Kidney epithelial cell (primary cell): ENCODE data around the gene GUCY1A1. TPM values are rescaled to one million over a fixed set of nuclear protein-coding genes. Genes with fewer than 3 reads are reported as not detected.

Experiments used
- DNase-seq: peaks from one replicate; pipeline ENCODE4 v3.0.0-alpha.2; 2010; ENCODE audit warnings: low read depth
- H3K27me3 ChIP-seq: 2 replicates; pipeline ENCODE4 v1.6.0; 2011; ENCODE audit warnings: low read length; ENCODE audit not compliant: control insufficient read depth, insufficient read depth
- H3K36me3 ChIP-seq: 2 replicates; pipeline ENCODE4 v1.5.1; 2011; ENCODE audit warnings: low read length; ENCODE audit not compliant: control insufficient read depth, insufficient read depth
- H3K4me3 ChIP-seq: 2 replicates; pipeline ENCODE4 v1.5.1; 2011; ENCODE audit warnings: low read depth, mild to moderate bottlenecking, control low read depth, low read length
- total RNA-seq: library from RNA; depleted of rRNA; stranded (reverse); fragments of >200 nt; gene quantifications from 2 replicates; pipeline ENCODE4 v1.2.3, GENCODE V29; 2015
- TF ChIP-seq, protein P1 (sequence below): IDR thresholded peaks from 2 replicates; pipeline ENCODE4 v1.5.1; 2011; ENCODE audit warnings: mild to moderate bottlenecking, moderate library complexity, low read length, control low read depth, inconsistent platforms; ENCODE audit not compliant: insufficient read depth, poor library complexity, severe bottlenecking

GUCY1A1 gene
- total RNA-seq, 1 donor from 2014 or later = 3.1 TPM

- TF ChIP-seq, protein P1, sequence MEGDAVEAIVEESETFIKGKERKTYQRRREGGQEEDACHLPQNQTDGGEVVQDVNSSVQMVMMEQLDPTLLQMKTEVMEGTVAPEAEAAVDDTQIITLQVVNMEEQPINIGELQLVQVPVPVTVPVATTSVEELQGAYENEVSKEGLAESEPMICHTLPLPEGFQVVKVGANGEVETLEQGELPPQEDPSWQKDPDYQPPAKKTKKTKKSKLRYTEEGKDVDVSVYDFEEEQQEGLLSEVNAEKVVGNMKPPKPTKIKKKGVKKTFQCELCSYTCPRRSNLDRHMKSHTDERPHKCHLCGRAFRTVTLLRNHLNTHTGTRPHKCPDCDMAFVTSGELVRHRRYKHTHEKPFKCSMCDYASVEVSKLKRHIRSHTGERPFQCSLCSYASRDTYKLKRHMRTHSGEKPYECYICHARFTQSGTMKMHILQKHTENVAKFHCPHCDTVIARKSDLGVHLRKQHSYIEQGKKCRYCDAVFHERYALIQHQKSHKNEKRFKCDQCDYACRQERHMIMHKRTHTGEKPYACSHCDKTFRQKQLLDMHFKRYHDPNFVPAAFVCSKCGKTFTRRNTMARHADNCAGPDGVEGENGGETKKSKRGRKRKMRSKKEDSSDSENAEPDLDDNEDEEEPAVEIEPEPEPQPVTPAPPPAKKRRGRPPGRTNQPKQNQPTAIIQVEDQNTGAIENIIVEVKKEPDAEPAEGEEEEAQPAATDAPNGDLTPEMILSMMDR = no peak
- H3K36me3 ChIP-seq = no peaks in the 10 kb centered on the region
- no peak for DNase-seq
- H3K27me3 ChIP-seq = no peaks in the 10 kb centered on the region
- H3K4me3 ChIP-seq = no peak overlapping the region
Observed at GRCh38 chr4:155674669-155675071, 8.0 kb downstream of the GUCY1A1 start.

GRCh38 chr4:155675709-155676429 is 9.2 kb downstream of the GUCY1A1 start:
- H3K27me3 ChIP-seq = no peaks in the 10 kb centered on the region
- TF ChIP-seq, protein P1 = no peak
- DNase-seq = no peak
- H3K4me3 ChIP-seq = no peak overlapping the region
- H3K36me3 ChIP-seq = no peaks in the 10 kb centered on the region

DNA sequence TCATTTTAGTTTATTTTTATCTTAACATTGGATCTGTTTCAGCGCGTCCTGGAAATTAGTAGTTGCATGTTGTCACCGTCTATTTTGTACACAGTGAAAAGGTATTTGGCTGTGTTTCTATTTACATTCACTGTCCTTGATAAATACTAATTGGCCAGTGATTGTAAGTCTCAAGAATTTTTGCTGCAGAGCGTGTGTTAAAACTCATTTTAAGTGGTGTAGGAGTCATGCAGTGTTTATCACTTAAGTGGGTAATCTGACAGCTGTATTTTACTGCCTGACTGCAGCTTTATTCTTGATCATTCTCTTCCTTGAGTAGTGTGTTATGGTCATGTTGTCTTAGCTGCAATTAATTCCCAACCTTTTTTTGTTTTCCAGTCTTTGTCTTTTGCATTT is 9.8 kb downstream of the GUCY1A1 start:
- no peak for DNase-seq
- no peaks in the 10 kb centered on the region for H3K36me3 ChIP-seq
- no peak overlapping the region for H3K4me3 ChIP-seq
- no peaks in the 10 kb centered on the region for H3K27me3 ChIP-seq
- TF ChIP-seq, protein P1 = no peak

DNA sequence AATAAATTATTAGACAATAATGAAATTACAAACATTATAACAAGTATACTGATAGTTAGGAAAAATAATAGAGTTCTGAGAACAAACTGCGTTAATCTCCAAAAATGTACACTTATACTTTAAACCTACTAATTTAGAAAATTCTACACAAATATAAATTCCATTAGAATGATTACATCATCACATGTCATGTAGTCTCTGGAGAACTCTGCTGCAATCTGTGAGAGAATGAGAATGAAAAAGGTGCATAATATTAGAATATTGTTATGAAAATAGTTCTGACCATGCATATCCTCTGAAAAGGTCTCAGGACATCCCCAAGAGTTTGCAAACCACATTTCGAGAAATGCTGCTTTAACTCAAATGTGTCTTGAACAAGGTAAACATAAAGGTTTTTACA is 11.4 kb downstream of the GUCY1A1 start:
- TF ChIP-seq, protein P1 = no peak
- no peaks in the 10 kb centered on the region for H3K27me3 ChIP-seq

GRCh38 chr4:155679343-155679742 is 12.7 kb downstream of the GUCY1A1 start:
- no peak for DNase-seq
- no peak overlapping the region for H3K4me3 ChIP-seq
- H3K27me3 ChIP-seq = no peaks in the 10 kb centered on the region
- H3K36me3 ChIP-seq = no peaks in the 10 kb centered on the region
- TF ChIP-seq, protein P1 = no peak

More for the DNA sequence above, 11.4 kb downstream of the GUCY1A1 start:
- no peaks in the 10 kb centered on the region for H3K36me3 ChIP-seq
- H3K4me3 ChIP-seq = no peak overlapping the region
- no peak for DNase-seq

DNA sequence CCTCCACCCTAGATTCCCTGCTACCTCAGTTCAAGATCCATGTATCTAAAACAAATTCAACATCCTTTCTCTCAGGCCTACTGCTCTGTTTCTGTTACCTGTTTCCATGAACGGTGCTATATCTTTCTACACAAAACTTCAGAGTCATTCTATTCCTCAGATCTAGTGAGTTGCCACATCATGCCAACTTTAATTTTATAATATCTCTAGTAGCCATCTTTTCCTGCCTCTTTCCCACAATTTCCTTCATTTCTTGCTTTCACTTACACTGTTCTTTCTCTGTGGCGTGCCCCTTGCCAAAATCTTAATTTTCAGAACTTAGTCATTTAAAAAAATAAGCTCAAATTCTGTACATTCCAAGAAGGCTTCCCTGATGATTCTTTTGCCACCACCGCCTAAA is 15.2 kb downstream of the GUCY1A1 start:
- H3K36me3 ChIP-seq = no peaks in the 10 kb centered on the region
- TF ChIP-seq, protein P1 = no peak
- H3K4me3 ChIP-seq = no peak overlapping the region
- DNase-seq = no peak
- no peaks in the 10 kb centered on the region for H3K27me3 ChIP-seq
